H9 (cell line): ENCODE data around the gene DCDC2C. TPM values are rescaled to one million over a fixed set of nuclear protein-coding genes. Genes with fewer than 3 reads are reported as not detected.

Experiments used
- DNase-seq: peaks from one replicate; pipeline ENCODE4 v3.0.0-alpha.2; 2017
- H2AFZ ChIP-seq: one replicate; pipeline ENCODE4 v1.6.1; 2013; ENCODE audit warnings: mild to moderate bottlenecking, low read length, control low read depth, moderate library complexity
- H2AK5ac ChIP-seq: 2 replicates; pipeline ENCODE4 v1.6.1; 2013; ENCODE audit warnings: low read length, control low read depth, mixed read lengths; ENCODE audit not compliant: insufficient read length
- H2BK120ac ChIP-seq: one replicate; pipeline ENCODE4 v1.6.1; 2013; ENCODE audit warnings: low read depth, mild to moderate bottlenecking, low read length, control low read depth, inconsistent platforms; ENCODE audit not compliant: poor library complexity, severe bottlenecking
- H2BK12ac ChIP-seq: 2 replicates; pipeline ENCODE4 v1.6.1; 2013; ENCODE audit warnings: low read length, control low read depth, mixed read lengths, low read depth; ENCODE audit not compliant: insufficient read length
- H2BK15ac ChIP-seq: 2 replicates; pipeline ENCODE4 v1.6.1; 2013; ENCODE audit warnings: low read depth, low read length, control low read depth
- H2BK20ac ChIP-seq: one replicate; pipeline ENCODE4 v1.6.1; 2013; ENCODE audit warnings: low read depth, mild to moderate bottlenecking, low read length, control low read depth, inconsistent platforms; ENCODE audit not compliant: poor library complexity, severe bottlenecking
- H2BK5ac ChIP-seq: 2 replicates; pipeline ENCODE4 v1.6.1; 2013; ENCODE audit warnings: low read length, control low read depth, mixed read lengths; ENCODE audit not compliant: insufficient read length
- H3K14ac ChIP-seq: 2 replicates; pipeline ENCODE4 v1.6.1; 2013; ENCODE audit warnings: low read length, control low read depth; ENCODE audit not compliant: insufficient read depth
- H3K18ac ChIP-seq: 2 replicates; pipeline ENCODE4 v1.6.1; 2013; ENCODE audit warnings: low read depth, mild to moderate bottlenecking, mixed read lengths, low read length, control low read depth; ENCODE audit not compliant: insufficient read length
- H3K23ac ChIP-seq: 2 replicates; pipeline ENCODE4 v1.6.1; 2013; ENCODE audit warnings: low read length, control low read depth, mixed read lengths, low read depth; ENCODE audit not compliant: insufficient read length
- H3K23me2 ChIP-seq: 2 replicates; pipeline ENCODE4 v1.6.1; 2013; ENCODE audit warnings: low read depth, mild to moderate bottlenecking, mixed read lengths, low read length, control low read depth; ENCODE audit not compliant: insufficient read length, poor library complexity, severe bottlenecking
- H3K27ac ChIP-seq: 2 replicates; pipeline ENCODE4 v1.5.1; 2013; ENCODE audit warnings: low read length, control low read depth, mixed read lengths, low read depth; ENCODE audit not compliant: insufficient read length
- H3K27me3 ChIP-seq: 2 replicates; pipeline ENCODE4 v1.6.1; 2013; ENCODE audit warnings: low read length, control low read depth, inconsistent platforms; ENCODE audit not compliant: insufficient read depth
- H3K4ac ChIP-seq: 2 replicates; pipeline ENCODE4 v1.6.1; 2013; ENCODE audit warnings: low read depth, mild to moderate bottlenecking, control low read depth, inconsistent platforms, low read length, moderate library complexity
- H3K4me1 ChIP-seq: 2 replicates; pipeline ENCODE4 v1.6.1; 2013; ENCODE audit warnings: low read length, control low read depth, inconsistent platforms; ENCODE audit not compliant: insufficient read depth
- H3K4me2 ChIP-seq: 2 replicates; pipeline ENCODE4 v1.6.1; 2013; ENCODE audit warnings: low read length, control low read depth, mixed read lengths; ENCODE audit not compliant: insufficient read length, insufficient read depth
- H3K56ac ChIP-seq: 2 replicates; pipeline ENCODE4 v1.6.1; 2013; ENCODE audit warnings: low read depth, mild to moderate bottlenecking, mixed read lengths, low read length, control low read depth; ENCODE audit not compliant: insufficient read length
- H3K79me1 ChIP-seq: 2 replicates; pipeline ENCODE4 v1.6.1; 2013; ENCODE audit warnings: low read depth, mild to moderate bottlenecking, moderate library complexity, low read length, control low read depth, inconsistent platforms; ENCODE audit not compliant: insufficient read depth, poor library complexity, severe bottlenecking
- H3K79me2 ChIP-seq: 2 replicates; pipeline ENCODE4 v1.6.1; 2013; ENCODE audit warnings: low read length, control low read depth, inconsistent platforms; ENCODE audit not compliant: insufficient read depth
- H3K9ac ChIP-seq: 2 replicates; pipeline ENCODE4 v1.6.1; 2013; ENCODE audit warnings: low read length, control low read depth, mixed read lengths; ENCODE audit not compliant: insufficient read length; ENCODE audit errors: extremely low read depth
- H3K9me3 ChIP-seq: one replicate; pipeline ENCODE4 v1.6.1; 2013; ENCODE audit warnings: low read depth, low read length, inconsistent platforms; ENCODE audit not compliant: control insufficient read depth
- H3T11ph ChIP-seq: one replicate; pipeline ENCODE4 v1.6.1; 2013; ENCODE audit warnings: mild to moderate bottlenecking, low read length, control low read depth, inconsistent platforms
- H4K20me1 ChIP-seq: one replicate; pipeline ENCODE4 v1.6.1; 2013; ENCODE audit not compliant: control insufficient read depth, insufficient read length, insufficient read depth
- H4K5ac ChIP-seq: 2 replicates; pipeline ENCODE4 v1.6.1; 2013; ENCODE audit warnings: low read depth, mild to moderate bottlenecking, mixed read lengths, low read length, control low read depth; ENCODE audit not compliant: insufficient read length
- H4K8ac ChIP-seq: replicated peaks from 2 replicates; pipeline ENCODE4 v1.6.1; 2013; ENCODE audit warnings: low read length, control low read depth, mixed read lengths, low read depth; ENCODE audit not compliant: insufficient read length
- H4K91ac ChIP-seq: 2 replicates; pipeline ENCODE4 v1.6.1; 2013; ENCODE audit warnings: low read depth, mild to moderate bottlenecking, moderate library complexity, mixed read lengths, low read length, control low read depth; ENCODE audit not compliant: insufficient read length
- H3K27ac Mint-ChIP-seq, 3 experiments: 2 replicates in 2 of 3; 3 replicates in 1 of 3; pipeline ENCODE4 v1.8.0; 2020 to 2021; ENCODE audit warnings: mixed read lengths in 3 of 3, mild to moderate bottlenecking in 1 of 3, moderate library complexity in 1 of 3
- H3K27me3 Mint-ChIP-seq: 2 replicates; pipeline ENCODE4 v1.8.0; 2021; ENCODE audit warnings: low read depth, mild to moderate bottlenecking, moderate library complexity, mixed read lengths
- H3K36me3 Mint-ChIP-seq, 3 experiments: 2 replicates in 2 of 3; 3 replicates in 1 of 3; pipeline ENCODE4 v1.8.0; 2020 to 2021; ENCODE audit warnings: low read depth in 3 of 3, mixed read lengths in 3 of 3; ENCODE audit not compliant: insufficient read depth in 1 of 3
- H3K4me1 Mint-ChIP-seq, 2 experiments: 2 replicates each; pipeline ENCODE4 v1.8.0; 2020; ENCODE audit warnings: mixed read lengths in 2 of 2
- H3K4me3 Mint-ChIP-seq, 2 experiments: 2 replicates in 1 of 2; 3 replicates in 1 of 2; pipeline ENCODE4 v1.8.0; 2020 to 2021; ENCODE audit warnings: mild to moderate bottlenecking in 2 of 2, mixed read lengths in 2 of 2, moderate library complexity in 1 of 2
- H3K9me3 Mint-ChIP-seq, 2 experiments: 2 replicates in 1 of 2; 3 replicates in 1 of 2; pipeline ENCODE4 v1.8.0; 2020; ENCODE audit warnings: mild to moderate bottlenecking in 2 of 2, mixed read lengths in 2 of 2, moderate library complexity in 1 of 2
- WGBS: extraction: QIAGEN DNeasy Blood & Tissue Kit; methylation state at CpG from one replicate; pipeline ENCODE4 v1.1.7; 2013; ENCODE audit warnings: missing lambda C conversion rate, low lambda C conversion rate, mixed read lengths; ENCODE audit not compliant: insufficient read length; ENCODE audit errors: extremely low coverage; 5-methylcytosine and 5-hydroxymethylcytosine counted together
- total RNA-seq: library from RNA; stranded (reverse); gene quantifications from 2 replicates; pipeline ENCODE4 v1.2.1, GENCODE V29; 2021
- TF ChIP-seq, protein P1 (sequence below): fragments of 200-600 bp; sonication (generic); conservative IDR thresholded peaks from 3 replicates; pipeline ENCODE4 v1.8.0; 2021; ENCODE audit warnings: antibody characterized with exemption, mild to moderate bottlenecking

The DCDC2C gene
- total RNA-seq, 1 experiment from 2014 or later, result not detected

DNA sequence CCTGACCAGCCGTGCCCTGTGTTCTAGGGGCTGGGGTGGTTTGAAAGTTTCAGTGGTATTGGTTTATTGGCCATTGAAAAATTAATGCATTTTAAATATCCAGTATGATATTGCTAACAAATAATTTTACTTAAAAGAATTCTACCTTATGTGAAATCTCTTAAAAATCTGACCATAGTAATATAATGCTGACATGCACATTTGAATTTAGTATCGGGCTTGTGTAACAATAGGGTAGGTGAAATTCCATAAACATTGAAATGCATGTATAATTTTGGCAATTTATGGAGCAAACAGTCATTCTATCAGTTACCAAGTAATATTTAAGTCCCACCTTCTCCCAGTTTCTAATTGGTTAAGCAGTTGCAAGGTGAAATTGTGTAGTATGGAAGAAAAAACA is 170.5 kb downstream of the DCDC2C start:
- Histone ChIP-seq H3K56ac (no peak overlapping the region), H2BK120ac (no peak overlapping the region), H3K9ac (no peak overlapping the region), H3K23ac (no peak overlapping the region), H4K8ac (no peak overlapping the region), H2AFZ (no peak overlapping the region), H3K9me3 (no peaks in the 10 kb centered on the region), H2BK12ac (no peak overlapping the region), H3K14ac (no peak overlapping the region), H3K79me2 (no peaks in the 10 kb centered on the region), H3K4me1 (no peaks in the 10 kb centered on the region), H4K91ac (no peak overlapping the region), H3K27me3 (no peaks in the 10 kb centered on the region), H3K4me2 (no peak overlapping the region), H3T11ph (no peak overlapping the region), H4K20me1 (no peaks in the 10 kb centered on the region), H3K23me2 (no peaks in the 10 kb centered on the region), H2AK5ac (no peak overlapping the region), H2BK15ac (no peak overlapping the region), H4K5ac (no peak overlapping the region), H3K27ac (no peak overlapping the region), H2BK5ac (no peak overlapping the region), H3K79me1 (no peaks in the 10 kb centered on the region), H2BK20ac (no peak overlapping the region), H3K4ac (no peak overlapping the region), H3K18ac (no peak overlapping the region)
- no peak for DNase-seq
- no CpG with 5 or more reads among the region's 2 CpGs for WGBS
- peaks cover 0 to 3% (median 1%) of the 10 kb centered on the region in 3 experiments; a peak in 1 of 7 replicates for H3K36me3 Mint-ChIP-seq
- no peak overlapping the region for H3K27ac Mint-ChIP-seq
- no peaks in the 10 kb centered on the region; the same call in 1 of the 2 replicates for H3K27me3 Mint-ChIP-seq
- H3K4me3 Mint-ChIP-seq, result no peak overlapping the region
- H3K9me3 Mint-ChIP-seq, result peaks cover 0 to 10% of the 10 kb centered on the region in 2 experiments; a peak in 4 of 5 replicates
- TF ChIP-seq, protein P1, sequence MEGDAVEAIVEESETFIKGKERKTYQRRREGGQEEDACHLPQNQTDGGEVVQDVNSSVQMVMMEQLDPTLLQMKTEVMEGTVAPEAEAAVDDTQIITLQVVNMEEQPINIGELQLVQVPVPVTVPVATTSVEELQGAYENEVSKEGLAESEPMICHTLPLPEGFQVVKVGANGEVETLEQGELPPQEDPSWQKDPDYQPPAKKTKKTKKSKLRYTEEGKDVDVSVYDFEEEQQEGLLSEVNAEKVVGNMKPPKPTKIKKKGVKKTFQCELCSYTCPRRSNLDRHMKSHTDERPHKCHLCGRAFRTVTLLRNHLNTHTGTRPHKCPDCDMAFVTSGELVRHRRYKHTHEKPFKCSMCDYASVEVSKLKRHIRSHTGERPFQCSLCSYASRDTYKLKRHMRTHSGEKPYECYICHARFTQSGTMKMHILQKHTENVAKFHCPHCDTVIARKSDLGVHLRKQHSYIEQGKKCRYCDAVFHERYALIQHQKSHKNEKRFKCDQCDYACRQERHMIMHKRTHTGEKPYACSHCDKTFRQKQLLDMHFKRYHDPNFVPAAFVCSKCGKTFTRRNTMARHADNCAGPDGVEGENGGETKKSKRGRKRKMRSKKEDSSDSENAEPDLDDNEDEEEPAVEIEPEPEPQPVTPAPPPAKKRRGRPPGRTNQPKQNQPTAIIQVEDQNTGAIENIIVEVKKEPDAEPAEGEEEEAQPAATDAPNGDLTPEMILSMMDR, result no peak
- H3K4me1 Mint-ChIP-seq, result peaks cover 2 to 3% of the 10 kb centered on the region in 2 experiments; a peak in 3 of 4 replicates
